Glomerular visceral epithelial cell (primary cell): Measurements from ENCODE around the gene CD84.
"Not testable (repeated sequence)": the region's sequence is repeated elsewhere in the genome, so short reads cannot be mapped to it uniquely, and the experiment has no call there.

ENCODE experiments used
- DNase-seq: peaks from one replicate; pipeline ENCODE4 v3.0.0-alpha.2; 2016; ENCODE audit errors: extremely low spot score

Gene CD84

DNA sequence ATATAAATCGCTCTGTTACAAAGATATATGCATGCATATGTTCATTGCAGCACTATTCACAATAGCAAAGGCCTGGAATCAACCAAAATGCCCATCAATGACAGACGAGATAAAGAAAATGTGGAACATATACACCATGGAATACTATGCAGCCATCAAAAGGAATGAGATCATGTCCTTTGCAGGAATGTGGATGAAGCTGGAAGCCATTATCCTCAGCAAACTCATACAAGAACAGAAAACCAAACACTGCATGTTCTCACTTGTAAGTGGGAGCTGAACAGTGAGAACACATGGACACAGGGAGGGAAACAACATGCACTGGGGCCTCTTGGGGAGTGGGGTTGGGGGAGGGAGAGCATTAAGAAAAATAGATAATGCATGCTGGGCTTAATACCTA lies 61.8 kb downstream of the CD84 start:
- DNase-seq = not testable (repeated sequence)

DNA sequence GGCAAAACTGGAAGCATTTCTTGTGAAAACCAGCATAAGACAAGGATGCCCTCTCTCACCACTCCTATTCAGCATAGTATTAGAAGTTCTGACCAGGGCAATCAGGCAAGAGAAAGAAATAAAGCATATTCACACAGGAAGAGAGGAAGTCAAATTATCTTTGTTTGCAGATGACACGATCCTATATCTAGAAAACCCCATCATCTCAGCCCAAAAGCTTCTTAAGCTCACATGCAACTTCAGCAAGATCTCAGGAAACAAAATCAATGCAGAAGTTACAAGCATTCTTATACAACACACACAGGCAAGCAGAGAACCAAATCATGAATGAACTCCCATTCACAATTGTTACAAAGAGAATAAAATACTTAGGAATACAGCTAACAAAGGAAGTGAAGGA lies 63.4 kb downstream of the CD84 start:
- not testable (repeated sequence) for DNase-seq

DNA sequence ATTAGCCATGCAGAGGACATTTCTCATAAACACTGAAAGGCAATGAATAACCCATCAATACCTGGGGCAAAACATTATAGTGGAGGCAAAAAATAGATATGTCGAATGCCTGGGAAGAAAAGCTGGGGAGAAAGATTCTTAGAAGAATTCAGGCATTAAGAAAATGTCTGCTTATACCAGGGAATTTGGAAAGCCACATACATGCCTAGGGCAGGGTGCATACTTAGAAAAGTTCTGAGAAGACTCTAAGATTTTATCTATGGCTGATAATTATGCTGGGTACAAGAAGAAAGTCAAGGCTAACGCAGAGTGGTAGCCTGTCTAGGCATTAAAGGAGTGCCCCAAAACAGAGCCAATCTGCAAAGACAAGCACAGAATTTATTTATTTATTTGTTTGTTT lies 74.6 kb downstream of the CD84 start:
- no peak for DNase-seq

DNA sequence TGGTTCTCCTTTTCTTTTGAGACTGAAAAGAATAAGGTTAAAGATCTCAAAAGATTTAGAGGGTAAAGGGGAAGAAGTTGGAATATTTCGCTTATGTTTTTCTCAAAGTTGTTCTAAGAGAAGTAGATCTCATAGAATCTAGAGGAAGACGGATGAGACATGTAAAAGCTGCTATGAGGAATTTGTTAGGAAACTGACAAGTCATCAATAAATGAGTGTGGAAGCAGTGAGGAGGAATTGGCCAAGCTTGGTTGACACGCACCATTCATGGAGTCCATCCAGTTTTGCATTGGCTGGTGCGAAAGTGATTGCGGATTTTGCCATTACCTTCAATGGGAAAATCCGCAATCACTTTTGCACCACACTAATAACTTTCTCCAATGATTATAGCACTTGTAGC lies 76.2 kb downstream of the CD84 start:
- no peak for DNase-seq

DNA sequence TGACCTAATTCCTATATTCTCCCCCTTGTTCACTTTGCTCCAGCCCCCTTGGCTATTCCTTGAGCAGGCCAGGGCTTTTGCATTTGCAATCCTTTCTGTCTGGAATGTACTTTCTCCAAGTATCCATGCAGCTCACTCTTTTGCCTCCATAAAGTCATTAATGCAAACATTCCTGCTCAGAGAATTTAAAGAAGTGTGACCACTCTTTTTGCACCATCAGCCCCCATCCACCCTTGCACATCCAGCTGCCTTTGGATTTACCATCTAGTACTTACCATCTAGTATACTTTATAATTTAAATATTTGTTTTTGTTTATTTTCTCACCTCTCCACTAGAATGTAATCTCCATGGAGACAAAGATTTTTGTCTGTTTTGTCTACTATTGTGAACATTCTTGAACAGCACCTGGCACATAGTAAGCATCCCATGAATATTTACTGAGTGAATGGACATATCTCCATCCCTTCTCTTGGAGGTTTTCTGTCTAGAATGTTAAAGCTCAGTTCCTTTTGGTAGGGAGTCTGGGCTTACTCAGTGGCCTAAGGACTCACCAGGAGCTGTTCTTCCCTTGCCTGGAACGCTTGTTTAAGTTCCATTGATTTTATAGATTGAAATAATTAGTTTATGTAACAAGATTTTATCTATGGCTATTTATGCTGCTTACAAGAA lies 78.8 kb downstream of the CD84 start:
- DNase-seq = no peak

DNA sequence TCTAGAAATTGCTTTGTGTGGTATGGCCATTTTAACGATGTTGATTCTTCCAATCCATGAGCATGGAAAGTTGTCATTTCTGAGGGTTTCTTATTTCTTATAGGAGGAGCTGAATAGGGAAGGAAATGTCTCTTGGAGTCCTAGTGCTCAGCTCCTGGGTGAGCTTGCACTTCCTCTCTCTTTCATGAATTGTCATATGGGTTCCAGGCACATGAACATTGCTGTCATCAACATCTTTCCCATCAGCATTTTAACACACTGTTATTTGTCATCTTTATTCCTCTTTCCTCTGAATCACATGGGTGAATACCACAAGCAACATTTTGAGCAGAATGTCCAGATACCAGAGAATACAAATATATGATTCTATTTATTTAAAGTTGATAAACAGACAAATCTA lies 79.7 kb downstream of the CD84 start:
- DNase-seq = no peak

DNA sequence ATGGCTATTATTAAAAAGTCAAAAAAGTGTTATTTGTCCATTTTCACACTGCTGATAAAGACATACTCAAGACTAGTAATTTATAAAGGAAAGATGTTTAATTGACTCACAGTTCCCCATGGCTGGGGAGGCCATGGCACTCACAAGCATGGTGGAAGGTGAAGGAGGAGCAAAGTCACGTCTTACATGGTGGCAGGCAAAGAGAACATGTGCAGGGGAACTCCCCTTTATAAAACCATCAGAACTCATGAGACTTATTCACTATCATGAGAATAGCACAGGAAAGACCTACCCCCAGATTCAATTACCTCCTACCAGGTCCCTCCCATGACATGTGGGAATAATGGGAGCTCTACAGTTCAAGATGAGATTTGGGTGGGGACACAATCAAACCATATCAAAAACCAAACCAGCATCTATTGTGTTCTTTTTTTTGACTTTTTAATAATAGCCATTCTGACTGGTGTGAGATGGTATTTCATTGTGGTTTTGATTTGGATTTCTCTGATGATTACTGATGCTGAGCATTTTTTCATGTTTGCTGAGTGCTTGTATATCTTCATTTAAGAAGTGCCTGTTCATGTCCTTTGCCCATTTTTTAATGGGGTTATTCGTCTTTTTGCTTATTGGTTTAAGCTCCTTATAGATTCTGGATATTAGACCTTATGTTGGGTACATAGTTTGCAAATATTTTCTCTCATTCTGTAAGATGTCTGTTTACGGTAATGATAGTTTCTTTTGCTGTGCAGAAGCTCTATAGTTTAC lies 80.8 kb downstream of the CD84 start:
- not testable (repeated sequence) for DNase-seq

DNA sequence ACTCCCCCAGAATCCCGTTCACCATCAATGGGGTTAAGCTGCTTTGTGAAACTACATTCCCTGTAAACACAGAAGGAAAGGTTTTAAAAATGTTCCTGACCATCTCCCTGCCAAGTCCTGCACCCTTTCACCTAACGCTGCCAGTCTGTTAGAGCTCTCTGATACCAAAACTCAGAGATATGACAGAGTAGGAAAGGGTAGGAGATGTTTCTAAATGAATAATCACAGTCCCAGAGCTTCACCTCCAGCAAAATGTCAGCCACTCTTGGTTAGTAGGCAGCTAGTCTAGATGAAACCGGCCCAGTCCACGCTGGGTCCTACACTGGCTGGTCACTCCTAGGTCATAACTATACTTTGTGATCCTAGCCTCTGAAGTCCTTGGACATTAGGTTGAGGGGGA lies 83.0 kb downstream of the CD84 start:
- no peak for DNase-seq

DNA sequence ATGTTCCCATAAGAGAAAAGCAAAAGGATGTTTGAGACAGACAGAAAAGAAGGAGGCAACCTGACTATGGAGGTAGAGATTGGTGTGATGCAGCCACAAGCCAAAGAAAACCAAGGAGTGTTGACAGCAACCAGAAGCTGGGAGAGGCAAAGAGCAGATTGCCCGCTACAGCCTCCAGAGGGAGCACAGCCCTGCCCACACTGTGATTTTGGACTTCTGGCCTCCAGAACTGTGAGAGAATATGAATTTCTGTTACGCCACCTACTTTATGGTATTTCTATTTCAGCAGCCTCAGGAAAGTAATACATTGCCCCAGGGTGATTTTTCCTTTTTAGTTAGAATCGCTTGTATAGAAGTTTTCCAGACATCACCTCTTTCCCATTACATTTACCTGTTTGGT lies 84.7 kb downstream of the CD84 start:
- DNase-seq = peak; percentile 7

DNA sequence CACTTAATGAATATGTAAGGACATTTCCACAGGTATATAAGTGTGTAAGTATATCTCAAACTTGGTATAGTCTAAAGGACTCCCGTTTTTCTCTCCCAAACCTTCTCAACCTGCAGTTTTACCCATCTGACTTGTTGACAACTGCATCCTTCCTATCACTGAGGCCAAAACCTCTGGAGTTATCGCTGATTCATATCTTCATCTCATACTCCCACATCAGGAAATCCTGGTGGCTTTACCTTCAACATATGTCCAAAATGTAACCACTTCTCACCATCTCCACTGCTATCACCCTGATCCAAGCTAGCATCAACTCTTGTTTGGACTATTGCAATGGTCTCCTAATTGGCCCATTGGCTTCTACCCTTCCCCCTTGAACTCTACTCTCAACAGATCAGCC lies 86.7 kb downstream of the CD84 start:
- no peak for DNase-seq

DNA sequence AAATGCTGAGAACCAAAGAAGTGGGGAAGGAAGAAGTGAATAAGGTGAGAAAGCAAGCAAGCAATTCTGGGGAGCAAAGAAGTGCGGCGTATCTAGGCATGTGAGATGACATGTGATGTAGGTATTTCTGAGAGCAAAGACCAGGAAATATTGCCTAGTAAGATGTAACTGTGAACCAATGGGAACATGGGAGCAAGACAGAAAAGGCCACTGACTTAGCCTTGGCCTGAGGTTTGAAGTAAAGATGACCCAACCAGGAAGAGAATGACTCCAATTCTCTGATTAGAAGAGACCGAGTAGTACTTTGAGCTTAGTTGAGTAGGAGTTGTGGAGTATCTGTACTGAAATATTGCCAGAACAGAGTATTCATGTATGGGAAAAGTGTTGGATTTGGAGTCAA lies 87.3 kb downstream of the CD84 start:
- DNase-seq = no peak
